PFSK-1 (cell line): ENCODE data around the gene PTPN14.

Experiments used
- FOXP2 ChIP-seq: optimal IDR thresholded peaks from 2 replicates; pipeline ENCODE3; 2011; ENCODE audit warnings: borderline replicate concordance, control low read depth, inconsistent platforms; ENCODE audit not compliant: insufficient read depth; ENCODE audit errors: extremely low read length, extremely low read depth
- POLR2AphosphoS5 ChIP-seq: IDR thresholded peaks from 2 replicates; pipeline ENCODE4 v1.6.1; 2012; ENCODE audit warnings: low read depth, mild to moderate bottlenecking, control low read depth, low read length, moderate library complexity
- REST ChIP-seq, 2 experiments: IDR thresholded peaks; 2 replicates each; pipeline versions ENCODE4 v1.6.1 to v1.8.0; 2011 to 2012; ENCODE audit warnings: low read depth in 2 of 2, low read length in 2 of 2, control low read depth in 1 of 2, inconsistent platforms in 1 of 2, mild to moderate bottlenecking in 1 of 2, moderate library complexity in 1 of 2; ENCODE audit not compliant: insufficient read depth in 1 of 2
- SIN3A ChIP-seq: IDR thresholded peaks from 2 replicates; pipeline ENCODE4 v1.6.1; 2012; ENCODE audit warnings: mild to moderate bottlenecking, low read length, moderate library complexity, borderline replicate concordance; ENCODE audit not compliant: insufficient read depth
- TAF1 ChIP-seq: IDR thresholded peaks from 2 replicates; pipeline ENCODE4 v1.6.1; 2012; ENCODE audit warnings: low read length, control low read depth, borderline replicate concordance; ENCODE audit not compliant: insufficient read depth

Gene PTPN14

DNA sequence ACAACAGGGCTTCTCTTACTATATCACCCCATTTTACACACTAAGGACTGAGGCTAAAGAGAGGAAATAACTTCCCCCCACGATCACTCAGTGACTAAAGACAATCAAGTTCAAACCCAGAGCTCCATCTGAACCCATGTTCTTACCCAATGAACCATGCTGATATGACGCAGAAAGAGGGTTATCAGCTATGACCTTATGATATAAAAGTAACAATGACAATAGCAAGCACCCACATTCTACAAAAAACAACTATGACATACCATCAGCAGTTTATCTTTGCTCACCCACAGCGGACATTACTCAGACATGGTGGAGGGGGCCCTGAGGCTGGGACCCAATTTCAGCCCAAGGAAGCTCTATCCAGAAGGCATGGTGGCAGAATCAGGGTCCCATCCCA lies 75.7 kb downstream of the PTPN14 start:
- TF ChIP-seq REST (IDR thresholded peaks at IDR 0.05; ENCODE audit: insufficient read depth in 1 of 2, low read depth in 2 of 2, low read length in 2 of 2), result no peak
- no peak for TF ChIP-seq POLR2AphosphoS5
- no peak for TF ChIP-seq SIN3A
- TF ChIP-seq TAF1, result no peak
- TF ChIP-seq FOXP2, result no peak

- TF ChIP-seq POLR2AphosphoS5 (no peak), REST (IDR thresholded peaks at IDR 0.05; ENCODE audit: insufficient read depth in 1 of 2, low read depth in 2 of 2, low read length in 2 of 2) (no peak), SIN3A (no peak), FOXP2 (no peak), TAF1 (no peak)
Measured at GRCh38 chr1:214475331-214475730, 76.1 kb downstream of the PTPN14 start.

GRCh38 chr1:214474467-214474866 lies 76.9 kb downstream of the PTPN14 start:
- TF ChIP-seq TAF1, result no peak
- TF ChIP-seq REST (IDR thresholded peaks at IDR 0.05; ENCODE audit: insufficient read depth in 1 of 2, low read depth in 2 of 2, low read length in 2 of 2), result no peak
- no peak for TF ChIP-seq SIN3A

GRCh38 chr1:214473862-214474261 lies 77.5 kb downstream of the PTPN14 start:
- no peak for TF ChIP-seq FOXP2
- TF ChIP-seq REST (IDR thresholded peaks at IDR 0.05; ENCODE audit: insufficient read depth in 1 of 2, low read depth in 2 of 2, low read length in 2 of 2), result no peak
- no peak for TF ChIP-seq POLR2AphosphoS5
- TF ChIP-seq TAF1, result no peak
- no peak for TF ChIP-seq SIN3A

- TF ChIP-seq REST (IDR thresholded peaks at IDR 0.05; ENCODE audit: insufficient read depth in 1 of 2, low read depth in 2 of 2, low read length in 2 of 2) (no peak), SIN3A (no peak), FOXP2 (no peak), POLR2AphosphoS5 (no peak), TAF1 (no peak)
Measured at GRCh38 chr1:214473387-214473786, 78.0 kb downstream of the PTPN14 start.
